Ishikawa (cell line): ENCODE results near the gene FAM20B.

Source experiments
- CEBPB ChIP-seq: IDR thresholded peaks from 2 replicates; pipeline ENCODE4 v1.6.1; 2012
- EGR1 ChIP-seq: IDR thresholded peaks from 2 replicates; pipeline ENCODE4 v1.6.1; 2012
- FOXM1 ChIP-seq: IDR thresholded peaks from 2 replicates; pipeline ENCODE4 v1.6.1; 2012; ENCODE audit warnings: low read depth, borderline replicate concordance
- RAD21 ChIP-seq: IDR thresholded peaks from 2 replicates; pipeline ENCODE4 v1.6.1; 2012; ENCODE audit warnings: low read depth
- TAF1 ChIP-seq: IDR thresholded peaks from 2 replicates; pipeline ENCODE4 v1.6.1; 2012; ENCODE audit warnings: low read depth, mild to moderate bottlenecking
- TEAD4 ChIP-seq: IDR thresholded peaks from 2 replicates; pipeline ENCODE4 v1.6.1; 2012
- ZBTB7A ChIP-seq: IDR thresholded peaks from 2 replicates; pipeline ENCODE4 v1.6.1; 2012; ENCODE audit warnings: low read depth
- TF ChIP-seq, protein P1 (sequence below): IDR thresholded peaks from 2 replicates; pipeline ENCODE4 v1.6.1; 2012; ENCODE audit warnings: low read depth, mild to moderate bottlenecking
- TF ChIP-seq, protein P2 (sequence below): IDR thresholded peaks from 2 replicates; pipeline ENCODE4 v1.6.1; 2012
- TF ChIP-seq, protein P3 (sequence below): IDR thresholded peaks from 2 replicates; pipeline ENCODE4 v1.6.1; 2012

- TF ChIP-seq, protein P1, sequence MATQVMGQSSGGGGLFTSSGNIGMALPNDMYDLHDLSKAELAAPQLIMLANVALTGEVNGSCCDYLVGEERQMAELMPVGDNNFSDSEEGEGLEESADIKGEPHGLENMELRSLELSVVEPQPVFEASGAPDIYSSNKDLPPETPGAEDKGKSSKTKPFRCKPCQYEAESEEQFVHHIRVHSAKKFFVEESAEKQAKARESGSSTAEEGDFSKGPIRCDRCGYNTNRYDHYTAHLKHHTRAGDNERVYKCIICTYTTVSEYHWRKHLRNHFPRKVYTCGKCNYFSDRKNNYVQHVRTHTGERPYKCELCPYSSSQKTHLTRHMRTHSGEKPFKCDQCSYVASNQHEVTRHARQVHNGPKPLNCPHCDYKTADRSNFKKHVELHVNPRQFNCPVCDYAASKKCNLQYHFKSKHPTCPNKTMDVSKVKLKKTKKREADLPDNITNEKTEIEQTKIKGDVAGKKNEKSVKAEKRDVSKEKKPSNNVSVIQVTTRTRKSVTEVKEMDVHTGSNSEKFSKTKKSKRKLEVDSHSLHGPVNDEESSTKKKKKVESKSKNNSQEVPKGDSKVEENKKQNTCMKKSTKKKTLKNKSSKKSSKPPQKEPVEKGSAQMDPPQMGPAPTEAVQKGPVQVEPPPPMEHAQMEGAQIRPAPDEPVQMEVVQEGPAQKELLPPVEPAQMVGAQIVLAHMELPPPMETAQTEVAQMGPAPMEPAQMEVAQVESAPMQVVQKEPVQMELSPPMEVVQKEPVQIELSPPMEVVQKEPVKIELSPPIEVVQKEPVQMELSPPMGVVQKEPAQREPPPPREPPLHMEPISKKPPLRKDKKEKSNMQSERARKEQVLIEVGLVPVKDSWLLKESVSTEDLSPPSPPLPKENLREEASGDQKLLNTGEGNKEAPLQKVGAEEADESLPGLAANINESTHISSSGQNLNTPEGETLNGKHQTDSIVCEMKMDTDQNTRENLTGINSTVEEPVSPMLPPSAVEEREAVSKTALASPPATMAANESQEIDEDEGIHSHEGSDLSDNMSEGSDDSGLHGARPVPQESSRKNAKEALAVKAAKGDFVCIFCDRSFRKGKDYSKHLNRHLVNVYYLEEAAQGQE, result no peak
- TF ChIP-seq CEBPB (no peak), EGR1 (no peak), FOXM1 (no peak), TEAD4 (no peak), TAF1 (no peak), ZBTB7A (no peak), RAD21 (no peak)
- TF ChIP-seq, protein P2, sequence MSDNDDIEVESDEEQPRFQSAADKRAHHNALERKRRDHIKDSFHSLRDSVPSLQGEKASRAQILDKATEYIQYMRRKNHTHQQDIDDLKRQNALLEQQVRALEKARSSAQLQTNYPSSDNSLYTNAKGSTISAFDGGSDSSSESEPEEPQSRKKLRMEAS, result no peak
- TF ChIP-seq, protein P3, sequence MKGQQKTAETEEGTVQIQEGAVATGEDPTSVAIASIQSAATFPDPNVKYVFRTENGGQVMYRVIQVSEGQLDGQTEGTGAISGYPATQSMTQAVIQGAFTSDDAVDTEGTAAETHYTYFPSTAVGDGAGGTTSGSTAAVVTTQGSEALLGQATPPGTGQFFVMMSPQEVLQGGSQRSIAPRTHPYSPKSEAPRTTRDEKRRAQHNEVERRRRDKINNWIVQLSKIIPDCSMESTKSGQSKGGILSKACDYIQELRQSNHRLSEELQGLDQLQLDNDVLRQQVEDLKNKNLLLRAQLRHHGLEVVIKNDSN, result no peak
Observed at GRCh38 chr1:178999061-178999460, 26.6 kb upstream of the FAM20B start.
